HepG2 (cell line): Measurements from ENCODE around the gene NCOA1. TPM values are rescaled to one million over a fixed set of nuclear protein-coding genes. Genes with fewer than 3 reads are reported as not detected.

Experiments
- ATAC-seq: fragments of 200-7000 bp; cut with Tn5 transposase; 3 replicates; pipeline ENCODE4 v1.9.1; 2020; ENCODE audit warnings: mild to moderate bottlenecking, moderate library complexity
- BruUV-seq: library from RNA; stranded (reverse); fragments of 400-500 nt; replicated peaks from 2 replicates; lab custom pipeline; 2021; lab: Mats Ljungman, UMichigan
- CTCF ChIA-PET: fragments of 300-600 bp; formaldehyde crosslinking; extraction: SDS; loops from one replicate; lab custom pipeline; 2021; ENCODE audit warnings: low total read pairs, inconsistent platforms, low intra/inter-chr PET ratio; lab: Yijun Ruan, JAX
- POLR2A ChIA-PET: fragments of 350-600 bp; sonication (Branson Sonifier 250); formaldehyde crosslinking; loops from one replicate; lab custom pipeline; 2020; ENCODE audit warnings: antibody characterized with exemption, inconsistent platforms; lab: Yijun Ruan, JAX
- DNase-seq: peaks from one replicate; pipeline ENCODE4 v3.0.0-alpha.2; 2015; ENCODE audit warnings: low spot score
- FAIRE-seq: peaks from 3 replicates; lab custom pipeline; 2011; peaks lifted over from hg19 to GRCh38; lab: Jason Lieb, UNC
- H2AFZ ChIP-seq: one replicate; pipeline ENCODE4 v1.6.1; 2011; ENCODE audit warnings: low read length, inconsistent platforms
- H3K27ac ChIP-seq: fragments of 300-600 bp; 3 replicates; pipeline ENCODE4 v1.8.0; 2011; ENCODE audit warnings: mixed run types, mild to moderate bottlenecking, mixed read lengths, low read length, inconsistent platforms; ENCODE audit not compliant: insufficient read depth; ENCODE audit errors: extremely low read length
- H3K27me3 ChIP-seq, 2 experiments: fragments of 200-600 bp in 1 of 2; 2 replicates in 1 of 2; 3 replicates in 1 of 2; pipeline versions ENCODE4 v1.6.0 to v1.8.0; 2011; ENCODE audit warnings: low read length in 2 of 2, mild to moderate bottlenecking in 2 of 2, moderate library complexity in 2 of 2, inconsistent platforms in 1 of 2; ENCODE audit not compliant: insufficient read depth in 2 of 2, control insufficient read depth in 1 of 2
- H3K36me3 ChIP-seq, 2 experiments: fragments of 200-600 bp in 1 of 2; replicated peaks in 1 of 2; 2 replicates in 1 of 2; 3 replicates in 1 of 2; pipeline versions ENCODE4 v1.5.1 to v1.8.0; 2011; ENCODE audit warnings: low read length in 2 of 2, inconsistent platforms in 1 of 2; ENCODE audit not compliant: insufficient read depth in 2 of 2, control insufficient read depth in 1 of 2
- H3K4me1 ChIP-seq: 2 replicates; pipeline ENCODE4 v1.5.1; 2012; ENCODE audit warnings: low read length, inconsistent platforms; ENCODE audit not compliant: insufficient read depth
- H3K4me2 ChIP-seq: 2 replicates; pipeline ENCODE4 v1.6.0; 2011; ENCODE audit warnings: low read depth, low read length, inconsistent platforms
- H3K4me3 ChIP-seq, 3 experiments: fragments of 200-600 bp in 1 of 3; sonication (generic), shearing (Covaris generic) in 1 of 3; replicated peaks in 1 of 3; 2 replicates each; pipeline ENCODE4 v1.5.1; 2011 to 2016; ENCODE audit warnings: low read length in 3 of 3, inconsistent platforms in 2 of 3, low read depth in 2 of 3, mild to moderate bottlenecking in 2 of 3, control low read depth in 1 of 3, mixed read lengths in 1 of 3; ENCODE audit not compliant: insufficient read depth in 1 of 3
- H3K79me2 ChIP-seq: one replicate; pipeline ENCODE4 v1.6.1; 2011; ENCODE audit warnings: low read length, inconsistent platforms; ENCODE audit not compliant: insufficient read depth
- H3K9ac ChIP-seq: 2 replicates; pipeline ENCODE4 v1.6.0; 2011; ENCODE audit warnings: mild to moderate bottlenecking, low read depth, low read length, inconsistent platforms; ENCODE audit not compliant: insufficient read depth
- H3K9me3 ChIP-seq: 2 replicates; pipeline ENCODE4 v1.5.1; 2012; ENCODE audit warnings: mild to moderate bottlenecking, low read length
- H4K20me1 ChIP-seq: 2 replicates; pipeline ENCODE4 v1.6.0; 2011; ENCODE audit warnings: inconsistent platforms, mild to moderate bottlenecking, low read length, moderate library complexity; ENCODE audit not compliant: insufficient read depth
- BCLAF1 ChIP-seq: fragments of 450-650 bp; IDR thresholded peaks from 2 replicates; pipeline ENCODE4 v1.6.1; 2017; ENCODE audit warnings: mild to moderate bottlenecking
- ELF3 ChIP-seq: IDR thresholded peaks from 2 replicates; pipeline ENCODE4 v1.6.1; 2016; ENCODE audit warnings: missing genetic modification reagents, missing compliant biosample characterization
- ZNF652 ChIP-seq: IDR thresholded peaks from 2 replicates; pipeline ENCODE4 v1.6.1; 2016; ENCODE audit warnings: low read depth, borderline replicate concordance
- WGBS: methylation state at CpG from one replicate; pipeline ENCODE4 v1.1.6; 2017; ENCODE audit warnings: low lambda C conversion rate; 5-methylcytosine and 5-hydroxymethylcytosine counted together
- in situ Hi-C: cut with HindIII; loops from 2 replicates; pipeline ENCODE4 v1.10.0; 2017; ENCODE audit warnings: low pct_unique_long_range_greater_than_20kb; ENCODE audit not compliant: extremely low pct_ligation_motif_present
- intact Hi-C: fragments of 100-400 bp; cut with micrococcal nuclease; formaldehyde crosslinking; loops from one replicate; pipeline ENCODE4 v1.10.0; 2022; ENCODE audit not compliant: unreplicated experiment
- polyA plus RNA-seq, 8 experiments: library from polyadenylated mRNA; depleted of rRNA in 3 of 8; stranded (reverse) in 7 of 8; unstranded in 1 of 8; fragments of >200 nt; fragmentation: Illumina TruSeq in 4 of 8; extraction: Trizol in 4 of 8; gene quantifications; 2 replicates each; pipeline versions ENCODE4 v1.2.1 to v1.2.3, GENCODE V29; 2011 to 2016; ENCODE audit warnings: low read depth in 4 of 8, missing spikeins in 1 of 8, mixed read lengths in 1 of 8; ENCODE audit not compliant: insufficient read depth in 1 of 8
- total RNA-seq, 5 experiments: library from RNA; depleted of rRNA; stranded (reverse); fragments of >200 nt; fragmentation: Illumina TruSeq; extraction: Trizol; gene quantifications; 2 replicates each; pipeline ENCODE4 v1.2.3, GENCODE V29; 2016; ENCODE audit warnings: low read depth in 1 of 5

The NCOA1 gene
- total and polyA plus RNA-seq, 2 of the 13 experiments (the other 11 are each of a cell fraction or from before 2014, with no cell fraction given): 10.0 to 10.4 TPM

- DNase-seq: peak; percentile 9
- Histone ChIP-seq H3K4me2 (no peak overlapping the region), H2AFZ (no peak overlapping the region), H3K9me3 (no peaks in the 10 kb centered on the region), H4K20me1 (no peaks in the 10 kb centered on the region), H3K4me1 (peaks cover 15% of the 10 kb centered on the region), H3K4me3 (no peak overlapping the region), H3K9ac (no peak overlapping the region), H3K27me3 (no peaks in the 10 kb centered on the region), H3K27ac (no peak overlapping the region), H3K79me2 (no peaks in the 10 kb centered on the region), H3K36me3 (peaks cover 0 to 12% of the 10 kb centered on the region in 2 experiments; a peak in 2 of 5 replicates)
- BruUV-seq: no TSS peak
- 87% methylated on average over 3 of the region's 3 CpGs for whole genome bisulfite sequencing
- CTCF ChIA-PET: no interaction called here
- TF ChIP-seq ZNF652 (peak; percentile 70; the same call in 1 of the 2 replicates), BCLAF1 (no peak)
- no peak for ATAC-seq
- in situ Hi-C loops: no loop called here
- POLR2A ChIA-PET: no interaction called here
- intact Hi-C loops: no loop called here
- no peak for FAIRE-seq
These were observed 264.1 kb downstream of the NCOA1 start for GRCh38 chr2:24754985-24755705.

- FAIRE-seq: no peak
- 86% methylated on average over 1 of the region's 1 CpG for WGBS
These were observed 265.7 kb downstream of the NCOA1 start for GRCh38 chr2:24756789-24757188.

More at GRCh38 chr2:24756789-24757188, 265.7 kb downstream of the NCOA1 start:
- ATAC-seq (no peak), DNase-seq (no peak)
- H3K36me3 ChIP-seq: peaks cover 0 to 13% of the 10 kb centered on the region in 2 experiments; a peak in 2 of 5 replicates
- no peak overlapping the region for H3K27ac ChIP-seq
- BruUV-seq: no TSS peak
- H2AFZ ChIP-seq: no peak overlapping the region
- H3K9me3 ChIP-seq: no peaks in the 10 kb centered on the region
- in situ Hi-C loops (no loop called here), intact Hi-C loops (no loop called here)
- TF ChIP-seq ELF3 (CRISPR knock-in tag): no peak
- no peaks in the 10 kb centered on the region for H4K20me1 ChIP-seq
- ChIA-PET CTCF (no interaction called here), POLR2A (no interaction called here)
- H3K79me2 ChIP-seq: no peaks in the 10 kb centered on the region
- no peak overlapping the region for H3K4me3 ChIP-seq
- no peak overlapping the region for H3K9ac ChIP-seq
- peaks cover 15% of the 10 kb centered on the region for H3K4me1 ChIP-seq
- H3K27me3 ChIP-seq: no peaks in the 10 kb centered on the region
- H3K4me2 ChIP-seq: no peak overlapping the region
